K562 (cell line): Measurements from ENCODE around the gene GOT1. TPM values are rescaled to one million over a fixed set of nuclear protein-coding genes. Genes with fewer than 3 reads are reported as not detected.

Experiments used
- ATAC-seq: fragments of 200-7000 bp; cut with Tn5 transposase; 3 replicates; pipeline ENCODE4 v1.9.1; 2020; ENCODE audit warnings: moderate library complexity
- BruUV-seq: library from RNA; stranded (reverse); fragments of 400-500 nt; replicated peaks from 2 replicates; lab custom pipeline; 2021; lab: Mats Ljungman, UMichigan
- CTCF ChIA-PET: fragments of 300-600 bp; formaldehyde crosslinking; extraction: SDS; loops from one replicate; lab custom pipeline; 2021; ENCODE audit warnings: low intra/inter-chr PET ratio; lab: Yijun Ruan, JAX
- POLR2A ChIA-PET: fragments of 300-600, 350-650 bp; sonication (Branson Sonifier 250); formaldehyde crosslinking; extraction: SDS; loops from one replicate; lab custom pipeline; 2021; ENCODE audit warnings: antibody characterized with exemption, inconsistent platforms; lab: Yijun Ruan, JAX
- DNase-seq, 4 experiments: peaks; one replicate each; pipeline versions ENCODE4 v3.0.0 to v3.0.0-alpha.2; 2011 to 2018; ENCODE audit warnings: low spot score in 3 of 4, mixed read lengths in 3 of 4; ENCODE audit errors: extremely low read depth in 1 of 4
- FAIRE-seq: peaks from 2 replicates; lab custom pipeline; 2011; peaks lifted over from hg19 to GRCh38; lab: Jason Lieb, UNC
- H2AFZ ChIP-seq: 2 replicates; pipeline ENCODE4 v1.6.0; 2011; ENCODE audit warnings: low read depth, low read length, control low read depth, inconsistent platforms
- H3K27ac ChIP-seq: fragments of 200-600 bp; 3 replicates; pipeline ENCODE4 v1.8.0; 2011; ENCODE audit warnings: low read depth, mild to moderate bottlenecking, control low read depth, inconsistent platforms, low read length, moderate library complexity, mixed read lengths; ENCODE audit errors: extremely low read depth
- H3K27me3 ChIP-seq, 2 experiments: fragments of 300-600 bp in 1 of 2; 2 replicates in 1 of 2; 3 replicates in 1 of 2; pipeline versions ENCODE4 v1.6.0 to v1.8.0; 2011; ENCODE audit warnings: inconsistent platforms in 2 of 2, low read length in 2 of 2, mild to moderate bottlenecking in 1 of 2, mixed read lengths in 1 of 2, moderate library complexity in 1 of 2; ENCODE audit not compliant: control insufficient read depth in 2 of 2, insufficient read depth in 2 of 2
- H3K36me3 ChIP-seq: fragments of 300-600 bp; 3 replicates; pipeline ENCODE4 v1.8.0; 2011; ENCODE audit warnings: mild to moderate bottlenecking, low read length, inconsistent platforms; ENCODE audit not compliant: control insufficient read depth, insufficient read depth
- H3K4me1 ChIP-seq, 2 experiments: fragments of 200-600 bp in 1 of 2; replicated peaks in 1 of 2; 2 replicates in 1 of 2; 3 replicates in 1 of 2; pipeline versions ENCODE4 v1.5.1 to v1.8.0; 2011; ENCODE audit warnings: inconsistent platforms in 2 of 2, low read length in 2 of 2, mild to moderate bottlenecking in 1 of 2, mixed read lengths in 1 of 2, moderate library complexity in 1 of 2; ENCODE audit not compliant: control insufficient read depth in 2 of 2, insufficient read depth in 2 of 2
- H3K4me2 ChIP-seq: 2 replicates; pipeline ENCODE4 v1.6.1; 2011; ENCODE audit warnings: low read length, control low read depth, inconsistent platforms, mixed read lengths; ENCODE audit not compliant: insufficient read depth
- H3K4me3 ChIP-seq: fragments of 200-600 bp; sonication (generic), shearing (Covaris generic); 2 replicates; pipeline ENCODE4 v1.5.1; 2016; ENCODE audit warnings: control low read depth, inconsistent platforms
- H3K79me2 ChIP-seq: fragments of 200-600 bp; 3 replicates; pipeline ENCODE4 v1.8.0; 2011; ENCODE audit warnings: low read length, inconsistent platforms; ENCODE audit not compliant: control insufficient read depth, insufficient read depth
- H3K9ac ChIP-seq, 2 experiments: 2 replicates each; pipeline versions ENCODE4 v1.6.0 to v1.6.1; 2011; ENCODE audit warnings: low read depth in 2 of 2, low read length in 2 of 2, control low read depth in 1 of 2, inconsistent platforms in 1 of 2, mild to moderate bottlenecking in 1 of 2, mixed read lengths in 1 of 2; ENCODE audit not compliant: insufficient read depth in 1 of 2
- H3K9me1 ChIP-seq: one replicate; pipeline ENCODE4 v1.6.0; 2011; ENCODE audit warnings: inconsistent platforms, mild to moderate bottlenecking, low read length, moderate library complexity; ENCODE audit not compliant: control insufficient read depth, insufficient read depth
- H3K9me3 ChIP-seq: replicated peaks from 2 replicates; pipeline ENCODE4 v1.5.1; 2011; ENCODE audit warnings: low read depth, low read length, inconsistent platforms; ENCODE audit not compliant: control insufficient read depth, insufficient read depth
- H4K20me1 ChIP-seq: replicated peaks from 2 replicates; pipeline ENCODE4 v1.6.1; 2011; ENCODE audit warnings: low read length, inconsistent platforms, mixed read lengths; ENCODE audit not compliant: control insufficient read depth, insufficient read depth
- HIVEP1 ChIP-seq: fragments of 250-450 bp; sonication (Bioruptor Pico); IDR thresholded peaks from 2 replicates; pipeline ENCODE4 v1.4.0; 2020; ENCODE audit warnings: mild to moderate bottlenecking
- L3MBTL2 ChIP-seq: fragments of 450-650 bp; IDR thresholded peaks from 2 replicates; pipeline ENCODE4 v1.6.1; 2016; ENCODE audit warnings: mild to moderate bottlenecking, moderate library complexity
- MEF2A ChIP-seq: IDR thresholded peaks from 2 replicates; pipeline ENCODE4 v1.6.1; 2011; ENCODE audit warnings: low read depth, mild to moderate bottlenecking, low read length, moderate library complexity; ENCODE audit not compliant: control insufficient read depth
- ZNF175 ChIP-seq: fragments of 200-800 bp; sonication (Bioruptor generic); IDR thresholded peaks from 2 replicates; pipeline ENCODE4 v1.6.1; 2016; ENCODE audit warnings: low read depth, mild to moderate bottlenecking, missing genetic modification characterization, missing compliant biosample characterization
- WGBS: fragments of 100-300 bp; shearing (Covaris generic); methylation state at CpG from one replicate; pipeline ENCODE4 v1.1.6; 2016; ENCODE audit warnings: low coverage, mixed read lengths; ENCODE audit not compliant: insufficient coverage; ENCODE audit errors: missing lambda C conversion rate; 5-methylcytosine and 5-hydroxymethylcytosine counted together
- in situ Hi-C: fragments of 300-500 bp; cut with MboI; formaldehyde crosslinking; loops from 4 replicates; pipeline ENCODE4 v1.15.0; 2018; ENCODE audit warnings: inconsistent platforms, mixed read lengths
- intact Hi-C: fragments of 100-400 bp; cut with micrococcal nuclease; formaldehyde crosslinking; loops from 2 replicates; pipeline ENCODE4 v1.14.2; 2022
- polyA plus RNA-seq, 8 experiments: library from polyadenylated mRNA; depleted of rRNA in 4 of 8; stranded (reverse) in 5 of 8; unstranded in 3 of 8; fragments of >200 nt; fragmentation: Nextera tagmentation in 2 of 8; fragmentation: Illumina TruSeq in 1 of 8; extraction: Ambion mirVana in 2 of 8; extraction: Trizol in 1 of 8; gene quantifications; 2 replicates each; pipeline versions ENCODE4 v1.2.1 to v1.2.3, GENCODE V29; 2011 to 2014; ENCODE audit warnings: inconsistent platforms in 1 of 8, missing spikeins in 1 of 8
- total RNA-seq, 7 experiments: library from RNA; depleted of rRNA in 6 of 7; stranded (reverse); fragments of >200 nt in 6 of 7; fragmentation: Illumina TruSeq in 2 of 7; extraction: Trizol in 2 of 7; gene quantifications; 2 replicates each; pipeline versions ENCODE4 v1.2.1 to v1.2.3, GENCODE V29; 2011 to 2021; ENCODE audit warnings: low replicate concordance in 1 of 7
- TF ChIP-seq, protein P1 (sequence below): fragments of 250-450 bp; sonication (Bioruptor Pico); IDR thresholded peaks from 2 replicates; pipeline ENCODE4 v1.6.1; 2021; ENCODE audit warnings: mild to moderate bottlenecking
- TF ChIP-seq, protein P2 (sequence below): fragments of 200-800 bp; sonication (Bioruptor generic); IDR thresholded peaks from 2 replicates; pipeline ENCODE4 v1.6.1; 2017; ENCODE audit warnings: missing genetic modification characterization, missing compliant biosample characterization

GOT1 gene
- total and polyA plus RNA-seq, 9 of the 15 experiments (the other 6 are each of a cell fraction or from before 2014, with no cell fraction given), result 55.7 to 166 (median 75.4) TPM

DNA sequence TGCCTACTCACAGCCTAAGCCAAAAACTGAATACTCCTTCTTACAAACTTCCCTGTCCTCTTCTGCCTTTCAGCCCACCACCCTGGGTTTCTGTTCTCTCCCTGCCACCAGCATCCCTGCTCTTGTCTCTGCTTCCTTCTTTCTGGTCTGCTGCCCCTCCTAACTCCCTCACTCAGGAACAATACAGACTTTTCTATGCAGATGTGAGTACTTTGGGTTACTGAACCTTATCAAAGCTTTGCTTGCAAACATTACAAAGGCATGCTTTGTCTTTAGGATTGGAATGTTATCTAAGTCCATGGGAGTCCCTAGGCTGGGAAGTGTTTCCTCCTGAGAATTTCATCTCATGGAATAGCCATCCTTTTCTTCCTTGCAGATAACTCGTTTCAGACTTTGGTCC lies 72.3 kb downstream of the GOT1 start:
- 0% methylated on average over 1 of the region's 1 CpG for WGBS
- intact Hi-C loops (no loop called here), in situ Hi-C loops (no loop called here)
- peaks cover 0 to 17% of the 10 kb centered on the region in 2 experiments; a peak in 3 of 5 replicates for H3K27me3 ChIP-seq
- H4K20me1 ChIP-seq, result no peaks in the 10 kb centered on the region
- no peak for DNase-seq
- TF ChIP-seq ZNF175 (CRISPR knock-in tag), result no peak
- no peak for TF ChIP-seq HIVEP1
- TF ChIP-seq L3MBTL2, result no peak
- TF ChIP-seq, protein P1, sequence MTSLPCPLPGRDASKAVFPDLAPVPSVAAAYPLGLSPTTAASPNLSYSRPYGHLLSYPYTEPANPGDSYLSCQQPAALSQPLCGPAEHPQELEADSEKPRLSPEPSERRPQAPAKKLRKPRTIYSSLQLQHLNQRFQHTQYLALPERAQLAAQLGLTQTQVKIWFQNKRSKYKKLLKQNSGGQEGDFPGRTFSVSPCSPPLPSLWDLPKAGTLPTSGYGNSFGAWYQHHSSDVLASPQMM, result no peak
- TF ChIP-seq MEF2A, result no peak
- TF ChIP-seq, protein P2, sequence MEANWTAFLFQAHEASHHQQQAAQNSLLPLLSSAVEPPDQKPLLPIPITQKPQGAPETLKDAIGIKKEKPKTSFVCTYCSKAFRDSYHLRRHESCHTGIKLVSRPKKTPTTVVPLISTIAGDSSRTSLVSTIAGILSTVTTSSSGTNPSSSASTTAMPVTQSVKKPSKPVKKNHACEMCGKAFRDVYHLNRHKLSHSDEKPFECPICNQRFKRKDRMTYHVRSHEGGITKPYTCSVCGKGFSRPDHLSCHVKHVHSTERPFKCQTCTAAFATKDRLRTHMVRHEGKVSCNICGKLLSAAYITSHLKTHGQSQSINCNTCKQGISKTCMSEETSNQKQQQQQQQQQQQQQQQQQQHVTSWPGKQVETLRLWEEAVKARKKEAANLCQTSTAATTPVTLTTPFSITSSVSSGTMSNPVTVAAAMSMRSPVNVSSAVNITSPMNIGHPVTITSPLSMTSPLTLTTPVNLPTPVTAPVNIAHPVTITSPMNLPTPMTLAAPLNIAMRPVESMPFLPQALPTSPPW (CRISPR knock-in tag), result no peak
- ChIA-PET POLR2A (interaction anchor here (1.0 kb wide), 1 partner anchor 77 kb away, joined by 4 read pairs; no protein-coding TSS in a partner anchor), CTCF (no interaction called here)
- H3K4me2 ChIP-seq, result no peak overlapping the region
- no peak overlapping the region for H3K9ac ChIP-seq
- H3K36me3 ChIP-seq, result no peaks in the 10 kb centered on the region
- no TSS peak for BruUV-seq
- no peak for ATAC-seq
- H3K9me1 ChIP-seq, result no peaks in the 10 kb centered on the region
- H2AFZ ChIP-seq, result no peak overlapping the region
- H3K27ac ChIP-seq, result no peak overlapping the region
- H3K9me3 ChIP-seq, result no peaks in the 10 kb centered on the region
- no peaks in the 10 kb centered on the region for H3K79me2 ChIP-seq
- FAIRE-seq, result no peak
- no peak overlapping the region for H3K4me3 ChIP-seq
- H3K4me1 ChIP-seq, result no peaks in the 10 kb centered on the region
